LNCAP (cell line): Measurements from ENCODE around the gene ARHGAP5.

Experiments used
- CTCF ChIP-seq: fragments of 450-650 bp; IDR thresholded peaks from 2 replicates; pipeline ENCODE4 v1.5.1; 2017; ENCODE audit warnings: mild to moderate bottlenecking

The ARHGAP5 gene

DNA sequence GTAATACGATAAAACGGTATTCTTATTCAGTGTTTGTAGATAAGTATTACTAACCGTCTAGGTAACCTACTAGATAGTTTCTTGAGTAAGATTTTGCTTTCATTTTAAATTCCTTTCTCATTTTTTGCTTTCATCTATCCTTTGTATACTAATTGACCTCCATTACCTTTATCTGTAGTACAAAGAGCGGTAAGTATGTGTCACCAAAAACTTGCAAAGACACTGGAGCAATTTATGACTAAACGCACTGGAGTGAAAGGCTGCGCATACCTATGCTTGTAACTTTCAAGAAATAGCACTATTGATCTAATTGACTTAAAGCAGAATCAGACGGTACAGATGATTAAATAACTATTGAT lies 1.7 kb downstream of the ARHGAP5 start:
- TF ChIP-seq CTCF, result no peak

- TF ChIP-seq CTCF, result no peak
These were observed 2.2 kb downstream of the ARHGAP5 start for GRCh38 chr14:32079264-32079663.

- TF ChIP-seq CTCF, result no peak
These were observed 3.0 kb downstream of the ARHGAP5 start for GRCh38 chr14:32080001-32080510.

GRCh38 chr14:32081901-32082300 lies 4.8 kb downstream of the ARHGAP5 start:
- no peak for TF ChIP-seq CTCF

- TF ChIP-seq CTCF, result no peak
These were observed 6.2 kb downstream of the ARHGAP5 start for GRCh38 chr14:32083315-32083624.

DNA sequence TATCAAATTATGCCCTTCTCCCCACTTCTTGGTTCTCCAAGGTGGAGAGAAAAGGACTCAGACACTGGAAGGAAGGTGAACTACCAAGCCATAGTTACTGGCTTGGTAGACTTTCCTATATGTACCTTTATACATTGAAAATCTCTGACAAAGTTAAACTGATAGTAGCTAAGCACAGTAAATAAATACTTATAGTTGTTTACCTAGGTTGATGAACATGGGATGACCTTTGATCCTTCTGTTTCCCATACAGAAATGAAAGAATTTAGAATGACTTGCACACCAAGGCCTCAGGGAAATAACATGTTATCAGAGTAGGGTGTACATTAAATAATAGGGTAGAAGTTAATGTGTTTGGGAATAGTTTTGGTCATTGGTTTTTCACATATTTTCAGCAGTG lies 6.7 kb downstream of the ARHGAP5 start:
- TF ChIP-seq CTCF, result no peak

DNA sequence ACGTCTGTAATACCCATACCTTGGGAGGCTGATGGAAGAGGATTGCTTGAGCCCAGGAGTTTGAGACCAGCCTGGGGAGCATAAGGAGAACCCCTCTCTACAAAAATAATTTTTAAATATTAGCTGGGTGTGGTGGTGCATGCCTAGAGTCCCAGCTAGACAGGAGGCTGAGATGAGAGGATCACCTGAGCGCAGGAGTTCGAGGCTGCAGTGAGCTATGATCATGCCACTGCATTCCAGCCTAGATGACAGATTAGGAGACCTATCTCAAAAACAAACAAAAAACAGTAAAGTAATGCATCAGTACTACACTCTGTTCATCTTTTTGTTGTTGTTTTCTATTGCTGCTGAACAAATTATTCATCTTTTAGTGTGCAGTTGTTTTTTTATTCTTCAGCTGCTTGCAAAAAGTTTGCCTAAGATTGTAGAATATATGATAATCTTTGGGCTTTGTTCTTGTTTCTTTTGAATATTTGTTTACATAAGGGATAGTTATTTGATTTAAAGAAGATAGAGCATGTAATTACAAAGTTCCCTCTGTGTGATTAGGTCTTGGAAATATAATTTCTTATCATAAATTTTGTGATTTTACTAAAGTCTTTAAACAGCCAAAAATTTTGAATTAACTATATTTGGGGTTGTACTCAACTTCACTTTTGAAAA lies 8.2 kb downstream of the ARHGAP5 start:
- no peak for TF ChIP-seq CTCF

GRCh38 chr14:32085845-32086383 lies 8.8 kb downstream of the ARHGAP5 start:
- TF ChIP-seq CTCF, result no peak
